Measurements from ENCODE around the gene TULP4. TPM values are rescaled to one million over a fixed set of nuclear protein-coding genes. Genes with fewer than 3 reads are reported as not detected.
A peak's percentile ranks its signal among the peaks of the same experiment; 100 is the strongest.

Gene TULP4
- total and polyA plus RNA-seq, 2 of the 8 experiments (the other 6 are each of a cell fraction or from before 2014, with no cell fraction given) = 7.7 to 51.6 TPM

DNA sequence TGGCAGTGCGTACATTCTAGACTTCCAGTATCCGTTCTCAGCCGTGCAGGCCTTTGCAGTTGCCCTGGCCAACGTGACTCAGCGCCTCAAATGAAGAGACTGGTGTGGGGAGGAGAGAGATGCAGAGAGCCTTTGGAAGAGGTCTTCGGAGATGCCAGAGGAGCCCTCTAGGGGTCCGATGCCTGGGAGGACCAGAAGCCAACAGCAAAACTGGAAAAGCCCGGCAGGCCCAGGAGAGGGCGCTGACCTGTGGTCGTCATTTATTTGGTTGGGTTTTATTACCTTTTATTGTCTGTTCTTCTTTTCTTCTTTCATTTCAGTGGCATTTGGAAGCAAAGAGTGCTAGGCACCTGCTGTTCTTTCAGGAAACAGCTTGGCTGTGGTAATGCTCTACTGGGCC lies 194.3 kb downstream of the TULP4 start:
- Histone ChIP-seq H2BK120ac (replicated peaks; ENCODE audit: low read depth, low read length) (no peak overlapping the region), H3K4me1 (replicated peaks in 1 of 4; ENCODE audit: control insufficient read depth in 3 of 4, insufficient read depth in 4 of 4, low read length in 3 of 4) (no peaks in the 10 kb centered on the region), H3K4me3 (ENCODE audit: extremely low read depth in 1 of 4, insufficient read depth in 2 of 4, low read depth in 3 of 4, low read length in 4 of 4) (no peak overlapping the region), H4K20me1 (replicated peaks in 1 of 2; ENCODE audit: control insufficient read depth in 1 of 2, insufficient read depth in 2 of 2, low read length in 2 of 2) (no peaks in the 10 kb centered on the region), H2BK20ac (ENCODE audit: low read length) (no peak overlapping the region), H3K56ac (replicated peaks; ENCODE audit: insufficient read length, low read depth, low read length) (no peak overlapping the region), H3K23ac (ENCODE audit: insufficient read length) (no peak overlapping the region), H4K91ac (replicated peaks; ENCODE audit: insufficient read length, low read length) (no peak overlapping the region), H3K4ac (replicated peaks; ENCODE audit: insufficient read length, low read depth, low read length) (no peak overlapping the region), H3K79me1 (ENCODE audit: low read depth, low read length) (no peaks in the 10 kb centered on the region), H4K8ac (ENCODE audit: extremely low read depth, insufficient read depth, low read length) (no peak overlapping the region), H3K18ac (ENCODE audit: extremely low read depth, low read length) (no peak overlapping the region), H2AK5ac (ENCODE audit: low read depth, low read length) (no peak overlapping the region), H3K27me3 (replicated peaks in 1 of 4; ENCODE audit: control insufficient read depth in 3 of 4, extremely low read depth in 1 of 4, insufficient read depth in 3 of 4, low read length in 3 of 4) (no peaks in the 10 kb centered on the region), H3K79me2 (ENCODE audit: control insufficient read depth in 1 of 2, insufficient read depth in 2 of 2, low read length in 2 of 2) (no peaks in the 10 kb centered on the region), H3K9ac (replicated peaks in 1 of 4; ENCODE audit: extremely low read depth in 1 of 4, low read depth in 3 of 4, low read length in 3 of 4) (no peak overlapping the region), H3K36me3 (ENCODE audit: control insufficient read depth in 2 of 4, insufficient read depth in 4 of 4, low read length in 3 of 4) (peaks cover 0 to 14% (median 2%) of the 10 kb centered on the region in 4 experiments; a peak in 4 of 8 replicates), H2AFZ (ENCODE audit: low read length) (no peak overlapping the region), H3K9me3 (ENCODE audit: insufficient read depth in 2 of 2, low read depth in 1 of 2, low read length in 1 of 2) (no peaks in the 10 kb centered on the region), H3K4me2 (ENCODE audit: insufficient read depth in 1 of 2, low read depth in 2 of 2, low read length in 2 of 2) (no peak overlapping the region; a peak in 1 of 4 replicates), H2BK5ac (ENCODE audit: low read depth, low read length) (no peak overlapping the region; the same call in 1 of the 2 replicates), H3K23me2 (ENCODE audit: low read depth, low read length) (no peaks in the 10 kb centered on the region), H2BK15ac (ENCODE audit: low read length) (no peak overlapping the region), H2BK12ac (ENCODE audit: low read depth, low read length) (no peak overlapping the region), H3K14ac (ENCODE audit: insufficient read length) (no peak overlapping the region), H4K5ac (ENCODE audit: insufficient read length, low read depth, low read length) (no peak overlapping the region), H3K27ac (ENCODE audit: low read depth, low read length) (no peak overlapping the region)
- ChIA-PET CTCF (ENCODE audit: partially characterized antibody) (interaction anchor here (0.6 to 4.1 kb wide), 13 partner anchors 10 to 597 kb away, joined by 3 to 24 read pairs (median 4); no protein-coding TSS in a partner anchor), POLR2A (ENCODE audit: partially characterized antibody) (no interaction called here)
- DNase-seq (ENCODE audit: low read depth in 1 of 2, low spot score in 2 of 2) (peak; percentile 70 to 74), FAIRE-seq (peak; percentile 90)
- TF ChIP-seq, protein P1, sequence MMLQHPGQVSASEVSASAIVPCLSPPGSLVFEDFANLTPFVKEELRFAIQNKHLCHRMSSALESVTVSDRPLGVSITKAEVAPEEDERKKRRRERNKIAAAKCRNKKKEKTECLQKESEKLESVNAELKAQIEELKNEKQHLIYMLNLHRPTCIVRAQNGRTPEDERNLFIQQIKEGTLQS (IDR thresholded peaks at IDR 0.05; ENCODE audit: insufficient read depth, low read depth, low read length) = no peak
- TF ChIP-seq BACH1 (IDR thresholded peaks at IDR 0.05; ENCODE audit: low read length) (peak; percentile 63; the same call in 1 of the 2 replicates), CREB1 (IDR thresholded peaks at IDR 0.05) (0 out of 2 replicates have a peak, but pooled peaks have one; percentile 21), YY1 (IDR thresholded peaks at IDR 0.05; ENCODE audit: low read depth, low read length) (peak; percentile 43; the same call in 1 of the 2 replicates), SP1 (IDR thresholded peaks at IDR 0.05; ENCODE audit: low read depth, low read length) (no peak), BCL11A (IDR thresholded peaks at IDR 0.05; ENCODE audit: low read depth in 2 of 2, low read length in 2 of 2) (no peak), RAD21 (IDR thresholded peaks at IDR 0.05 in 1 of 2, conservative IDR thresholded peaks at IDR 0.05 in 1 of 2; ENCODE audit: low read depth in 2 of 2, low read length in 2 of 2) (peak; percentile 68 to 77), CTCF (IDR thresholded peaks at IDR 0.05; ENCODE audit: control extremely low read depth in 1 of 3, insufficient read depth in 1 of 3, low read depth in 1 of 3, low read length in 3 of 3) (peak; percentile 77 to 99 (median 92))
- 43% methylated on average over 10 of the region's 10 CpGs; no CpG with 5 or more reads in 1 of the 2 experiments for WGBS, 2 experiments (ENCODE audit: extremely low coverage in 1 of 2, insufficient coverage in 1 of 2, insufficient read length in 1 of 2, insufficient replicate concordance in 2 of 2, low coverage in 1 of 2, low lambda C conversion rate in 2 of 2, missing lambda C conversion rate in 1 of 2)
